ENCODE data around the gene KCNH2.

DNA sequence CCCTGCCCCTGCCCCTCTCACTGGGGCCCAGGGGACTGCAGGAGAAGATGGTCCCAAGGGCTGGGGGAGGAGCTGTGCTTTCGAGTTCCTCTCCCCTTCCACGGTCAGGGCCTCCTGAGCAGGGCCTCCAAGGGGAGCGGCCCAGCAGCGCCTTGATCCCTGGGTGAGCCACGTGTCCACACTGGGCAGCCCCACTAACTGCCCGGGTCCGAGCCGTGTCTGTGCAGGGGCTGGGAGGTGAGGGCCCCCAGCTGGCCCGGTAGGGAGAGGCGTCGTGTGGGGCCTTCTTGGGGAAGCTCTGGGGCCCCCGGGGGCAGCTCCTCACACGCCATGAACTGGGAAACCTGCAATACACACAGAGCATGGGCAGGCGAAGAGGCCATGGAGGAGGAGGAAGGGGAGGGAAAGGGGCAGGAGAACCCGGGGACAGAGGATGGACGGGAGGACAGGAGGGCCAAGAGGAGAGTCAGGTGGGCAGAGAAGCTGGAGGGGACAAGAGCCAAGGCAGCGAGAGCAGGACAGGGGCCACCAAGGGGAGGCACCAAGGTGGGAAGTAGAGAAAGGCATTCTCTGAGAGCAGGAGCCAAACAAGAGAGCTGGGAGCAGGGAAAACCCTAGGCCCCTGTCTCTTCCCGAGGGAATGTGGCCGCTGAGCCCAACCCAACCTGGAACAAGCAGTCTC, 32.8 kb downstream of the KCNH2 start:
- no peak for TF ChIP-seq CTCF (conservative IDR thresholded peaks at IDR 0.05 in 1 of 2, IDR thresholded peaks at IDR 0.05 in 1 of 2; ENCODE audit: extremely low read depth in 1 of 2, insufficient read depth in 1 of 2, low read depth in 1 of 2, low read length in 2 of 2)
- no peak for TF ChIP-seq EZH2 (IDR thresholded peaks at IDR 0.05; ENCODE audit: borderline replicate concordance, low read length)
